Activated T-cell treated with anti-CD3 and anti-CD28 coated beads for 4 hours (primary cell): ENCODE measurements around the gene SCN3A.

ENCODE experiments used
- DNase-seq: peaks from one replicate; pipeline ENCODE4 v3.0.0-alpha.2; 2020

SCN3A gene

GRCh38 chr2:165203689-165204559 lies at the start of gene SCN3A:
Gene SCN3A, minus strand, starts transcription at chr2:165204050. Its CDS starts 27,656 bp downstream, at chr2:165176394.
- DNase-seq = no peak

GRCh38 chr2:165253178-165253577 lies 49.3 kb upstream of the SCN3A start:
- DNase-seq = no peak

DNA sequence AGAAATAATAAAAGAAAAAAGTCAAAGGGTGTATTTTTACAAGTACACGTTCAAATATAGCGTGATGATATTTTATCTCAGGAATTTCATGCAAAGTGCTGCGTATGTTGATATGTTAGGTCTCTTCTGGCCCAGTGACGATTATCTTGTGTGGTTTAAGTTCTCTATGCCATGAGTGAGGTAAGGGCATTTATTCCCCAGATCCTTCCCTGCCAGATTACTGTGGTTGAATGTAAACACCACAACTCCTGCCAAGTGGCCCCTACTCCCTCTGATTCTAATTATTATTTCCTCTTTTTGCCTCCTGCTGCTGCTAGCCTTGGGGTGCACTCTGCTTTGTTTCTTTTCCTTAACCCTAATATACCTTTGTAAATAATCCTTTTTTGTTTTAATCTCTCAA lies 47.5 kb upstream of the SCN3A start:
- no peak for DNase-seq

DNA sequence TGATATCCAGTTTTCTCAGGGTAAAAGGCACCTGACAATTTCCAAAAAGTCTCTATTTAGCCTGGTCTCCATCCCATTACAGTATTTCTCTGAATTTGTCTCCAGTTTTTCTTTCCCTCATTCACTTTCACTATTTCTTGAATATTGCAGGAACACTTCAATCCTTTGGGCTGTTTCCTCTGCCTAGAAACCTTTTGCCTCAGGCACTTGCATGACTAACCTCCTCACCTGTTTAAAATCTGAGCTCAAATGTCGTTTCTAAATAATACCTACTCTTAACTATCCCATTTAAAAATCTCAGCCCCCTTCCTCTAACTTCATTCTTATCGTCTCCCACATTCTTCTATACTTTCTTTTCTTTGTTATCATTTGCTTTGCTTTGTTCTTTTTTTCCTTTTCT lies 44.4 kb upstream of the SCN3A start:
- no peak for DNase-seq

DNA sequence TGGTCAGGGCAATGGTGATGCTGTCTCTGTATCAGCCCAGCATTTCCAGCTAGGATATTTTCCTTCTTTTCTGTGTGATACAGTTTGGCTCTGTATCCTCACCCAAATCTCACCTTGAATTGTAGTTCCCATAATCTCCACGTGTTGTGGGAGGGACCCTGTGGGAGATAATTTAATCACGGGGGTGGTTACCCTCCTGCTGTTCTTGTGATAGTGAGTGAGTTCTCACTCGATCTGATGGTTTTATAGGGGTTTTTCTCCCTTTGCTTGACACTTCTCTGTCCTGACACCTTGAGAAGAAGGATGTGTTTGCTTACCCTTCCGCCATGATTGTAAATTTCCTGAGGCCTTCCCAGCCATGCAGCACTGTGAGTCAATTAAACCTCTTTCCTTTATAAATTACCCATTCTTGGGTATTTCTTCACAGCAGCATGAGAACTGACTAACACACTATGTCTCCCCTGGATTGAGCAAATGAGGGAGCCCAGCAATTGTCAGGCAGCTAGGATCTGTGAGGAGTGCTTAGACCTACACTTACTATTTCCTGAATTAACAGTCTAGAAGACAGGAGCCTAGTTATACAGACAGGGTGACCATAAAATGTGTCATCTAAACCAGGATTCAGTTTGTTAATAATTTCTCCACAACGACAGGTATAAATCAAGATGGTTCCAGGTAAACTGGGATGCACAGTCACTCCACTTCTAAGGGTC lies 41.4 kb upstream of the SCN3A start:
- no peak for DNase-seq

GRCh38 chr2:165240916-165241315 lies 37.1 kb upstream of the SCN3A start:
- DNase-seq = no peak

GRCh38 chr2:165239856-165240515 lies 36.1 kb upstream of the SCN3A start:
- no peak for DNase-seq

DNA sequence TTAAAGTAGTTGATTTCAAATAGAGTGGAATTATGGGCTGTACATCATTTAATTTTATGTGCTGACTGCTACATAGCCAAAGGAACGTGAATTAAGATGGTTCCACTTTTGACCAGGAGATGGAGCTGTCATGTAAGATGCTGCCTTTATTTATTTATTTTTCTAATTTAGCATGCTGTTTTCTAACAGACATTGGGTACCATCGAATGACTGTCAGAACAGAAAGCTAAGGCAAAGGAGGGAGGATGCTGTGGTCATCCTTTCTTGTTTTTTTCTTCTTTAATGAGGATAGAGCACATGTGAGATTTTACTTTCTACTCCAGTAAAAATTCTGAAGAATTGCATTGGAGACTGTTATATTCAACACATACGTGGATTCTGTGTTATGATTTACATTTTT lies 35.4 kb upstream of the SCN3A start, which contains the start of gene SCN2A:
Gene SCN2A, plus strand, starts transcription at position 185 of the 400 bp plus-strand sequence. CDS start 56,410 bp downstream, outside the sequence.
- DNase-seq = no peak

GRCh38 chr2:165238295-165238694 lies 34.4 kb upstream of the SCN3A start:
- no peak for DNase-seq

GRCh38 chr2:165237056-165237455 lies 33.2 kb upstream of the SCN3A start:
- DNase-seq = no peak

DNA sequence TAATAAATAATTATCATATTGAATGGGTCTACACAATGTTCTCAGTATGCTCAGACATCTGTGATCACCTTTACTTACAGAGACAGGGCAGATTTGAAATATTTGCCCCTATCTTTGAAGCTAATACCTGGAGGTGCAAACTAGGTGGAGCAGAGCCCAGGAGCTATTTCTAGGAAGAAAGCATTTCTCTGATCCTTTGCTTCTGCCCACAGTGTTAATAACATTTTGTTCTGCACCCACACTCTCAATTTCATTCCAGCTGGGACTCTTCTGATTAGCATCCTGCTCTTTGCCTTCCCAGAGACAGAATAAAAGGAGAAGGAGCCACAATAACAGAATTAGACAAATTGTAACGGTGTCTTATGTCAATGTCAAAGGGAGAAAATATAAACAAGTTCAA lies 23.7 kb upstream of the SCN3A start:
- no peak for DNase-seq

GRCh38 chr2:165224941-165225340 lies 21.1 kb upstream of the SCN3A start:
- DNase-seq = no peak

DNA sequence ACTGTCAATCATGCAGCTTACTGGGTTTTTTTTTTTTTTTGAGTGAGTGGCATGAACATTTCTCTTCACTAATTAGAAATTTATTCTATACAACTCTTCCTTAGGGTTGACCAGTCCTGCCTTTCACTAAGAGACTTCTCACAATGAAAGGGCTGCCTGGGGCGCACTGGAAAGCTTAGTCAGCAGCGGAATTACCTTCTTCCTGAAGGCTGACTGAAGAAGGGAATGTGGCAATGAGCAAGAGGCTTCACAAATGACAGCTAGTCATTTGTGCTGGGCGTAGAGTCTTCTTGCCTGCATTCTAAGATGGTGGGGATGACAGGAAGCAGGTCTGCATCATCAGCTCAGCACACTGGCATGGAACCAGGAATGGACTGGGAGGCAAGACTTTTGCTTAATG lies 15.6 kb upstream of the SCN3A start:
- DNase-seq = no peak

DNA sequence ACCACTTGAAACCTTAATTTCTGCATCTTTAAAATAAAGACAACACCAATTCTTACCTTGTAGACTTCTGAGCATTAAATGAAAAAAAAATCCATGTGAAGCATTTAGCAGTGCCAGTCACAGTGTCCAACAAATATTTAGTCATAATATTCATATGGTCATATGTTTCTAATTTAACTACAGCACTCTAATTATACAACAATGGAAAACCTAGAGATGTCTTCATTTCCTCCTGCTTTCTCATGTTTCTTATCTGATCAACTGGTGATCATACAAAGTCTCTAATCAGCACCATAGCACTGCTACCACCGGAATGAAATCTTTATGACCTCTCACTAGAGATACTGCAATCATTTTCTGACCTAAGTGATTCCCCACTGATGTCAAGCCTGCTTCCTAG lies 10.2 kb upstream of the SCN3A start:
- DNase-seq = no peak

DNA sequence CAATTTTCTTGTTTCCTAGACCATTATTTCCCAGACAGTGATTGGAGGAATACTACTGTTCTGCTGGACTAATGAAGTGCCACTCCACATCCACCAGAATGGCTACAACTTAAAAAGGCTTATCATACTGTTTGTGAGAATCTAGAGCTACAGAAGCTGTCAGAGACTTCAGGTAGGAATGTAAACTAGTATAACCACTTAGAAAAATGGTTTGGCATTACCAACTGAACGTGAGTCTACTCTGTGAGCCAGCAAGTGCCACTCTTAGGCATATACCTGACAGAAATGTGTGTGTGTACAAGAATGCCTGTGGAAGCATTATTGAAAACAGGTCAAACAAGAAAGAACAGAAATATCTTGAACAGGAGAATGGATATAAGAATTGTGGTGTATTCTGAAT lies 4.2 kb upstream of the SCN3A start:
- DNase-seq = no peak

GRCh38 chr2:165205865-165206264 lies 2.0 kb upstream of the SCN3A start:
- no peak for DNase-seq

DNA sequence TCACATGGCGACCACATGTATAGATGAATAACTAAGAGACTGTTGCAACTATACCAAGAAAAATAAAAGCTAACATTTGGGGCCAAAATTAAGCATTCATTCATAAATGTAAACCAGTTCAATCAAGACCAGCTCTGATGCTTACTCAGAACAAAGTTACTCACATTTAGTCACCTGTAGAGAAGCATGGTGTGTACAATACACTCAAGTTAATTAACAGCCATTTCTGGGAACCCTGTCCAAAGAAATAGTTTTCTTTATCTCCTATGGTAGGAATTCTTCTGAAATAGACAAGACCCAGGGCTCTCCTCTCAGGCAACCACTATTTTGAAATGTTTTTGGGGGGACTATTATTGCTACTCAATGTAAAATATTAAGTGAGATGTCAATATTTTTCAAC lies 1.6 kb downstream of the SCN3A start:
- DNase-seq = no peak

- no peak for DNase-seq
Observed at GRCh38 chr2:165198181-165198580, 5.7 kb downstream of the SCN3A start.

GRCh38 chr2:165197346-165197745 lies 6.5 kb downstream of the SCN3A start:
- DNase-seq = no peak

GRCh38 chr2:165196411-165196810 lies 7.4 kb downstream of the SCN3A start:
- no peak for DNase-seq

GRCh38 chr2:165193178-165193777 lies 10.6 kb downstream of the SCN3A start:
- DNase-seq = no peak

- no peak for DNase-seq
Observed at GRCh38 chr2:165192729-165193128, 11.1 kb downstream of the SCN3A start.

DNA sequence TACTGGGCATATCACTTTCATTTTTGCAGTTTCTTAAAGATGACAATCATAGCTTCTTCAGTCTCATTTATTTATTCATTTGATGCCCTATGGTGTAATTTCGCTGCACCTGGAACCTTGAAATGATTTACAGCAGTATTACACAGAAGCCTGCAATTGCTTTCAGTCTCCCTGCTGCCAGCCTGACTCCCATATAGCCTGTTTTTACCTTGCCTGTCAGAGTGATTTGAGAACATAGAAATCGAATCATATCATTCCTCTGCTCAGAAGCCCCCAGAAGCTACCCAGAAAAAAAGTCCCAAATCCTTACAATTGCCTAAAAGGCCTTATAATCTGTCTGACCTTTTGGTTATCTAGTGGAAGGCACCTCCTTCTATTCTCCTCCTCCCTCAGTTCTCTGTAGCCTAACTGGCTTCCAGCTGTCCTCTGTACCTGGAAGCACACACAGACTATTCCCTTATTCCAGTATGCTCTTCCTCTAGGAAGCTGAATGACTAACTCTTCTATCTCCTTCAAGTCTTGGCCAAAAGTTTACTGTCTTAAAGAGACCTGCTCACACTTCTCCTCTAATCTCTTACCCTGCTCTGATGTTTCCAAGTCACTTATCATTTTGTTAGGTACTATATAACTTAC lies 12.6 kb downstream of the SCN3A start:
- no peak for DNase-seq
